ENCODE results near the gene NMNAT2.

DNA sequence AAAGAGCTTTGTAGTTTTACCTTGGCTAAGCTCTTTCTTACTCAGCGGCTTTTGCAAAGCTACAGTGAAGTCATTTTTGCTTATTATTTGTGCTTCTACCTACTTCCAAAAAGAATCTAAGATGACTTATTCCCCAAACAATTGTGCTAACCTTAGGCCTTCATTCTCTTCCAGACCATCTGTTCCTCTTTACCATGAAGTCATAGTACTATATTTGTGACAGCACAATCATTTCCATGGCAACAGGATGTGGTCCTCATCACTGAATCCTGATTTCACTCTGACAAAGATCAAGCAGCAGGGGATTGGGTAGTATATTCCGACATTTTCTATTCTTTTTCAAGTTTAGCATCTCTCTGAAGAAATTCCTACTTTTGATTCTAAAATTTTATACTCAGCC, 24.8 kb upstream of the NMNAT2 start:
- no peak for TF ChIP-seq EZH2phosphoT487 (IDR thresholded peaks at IDR 0.05)
- TF ChIP-seq, protein P1, sequence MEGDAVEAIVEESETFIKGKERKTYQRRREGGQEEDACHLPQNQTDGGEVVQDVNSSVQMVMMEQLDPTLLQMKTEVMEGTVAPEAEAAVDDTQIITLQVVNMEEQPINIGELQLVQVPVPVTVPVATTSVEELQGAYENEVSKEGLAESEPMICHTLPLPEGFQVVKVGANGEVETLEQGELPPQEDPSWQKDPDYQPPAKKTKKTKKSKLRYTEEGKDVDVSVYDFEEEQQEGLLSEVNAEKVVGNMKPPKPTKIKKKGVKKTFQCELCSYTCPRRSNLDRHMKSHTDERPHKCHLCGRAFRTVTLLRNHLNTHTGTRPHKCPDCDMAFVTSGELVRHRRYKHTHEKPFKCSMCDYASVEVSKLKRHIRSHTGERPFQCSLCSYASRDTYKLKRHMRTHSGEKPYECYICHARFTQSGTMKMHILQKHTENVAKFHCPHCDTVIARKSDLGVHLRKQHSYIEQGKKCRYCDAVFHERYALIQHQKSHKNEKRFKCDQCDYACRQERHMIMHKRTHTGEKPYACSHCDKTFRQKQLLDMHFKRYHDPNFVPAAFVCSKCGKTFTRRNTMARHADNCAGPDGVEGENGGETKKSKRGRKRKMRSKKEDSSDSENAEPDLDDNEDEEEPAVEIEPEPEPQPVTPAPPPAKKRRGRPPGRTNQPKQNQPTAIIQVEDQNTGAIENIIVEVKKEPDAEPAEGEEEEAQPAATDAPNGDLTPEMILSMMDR (IDR thresholded peaks at IDR 0.05), result no peak
